Fibroblast of the conjunctiva (primary cell): ENCODE measurements around the gene FSTL4.
"Not testable (repeated sequence)": the region's sequence is repeated elsewhere in the genome, so short reads cannot be mapped to it uniquely, and the experiment has no call there.

Experiments
- DNase-seq: peaks from one replicate; pipeline ENCODE4 v3.0.0-alpha.2; 2010; ENCODE audit warnings: low read depth

Gene FSTL4

GRCh38 chr5:133552925-133553525 lies 59.3 kb downstream of the FSTL4 start:
- no peak for DNase-seq

GRCh38 chr5:133546500-133546899 lies 65.8 kb downstream of the FSTL4 start:
- no peak for DNase-seq

GRCh38 chr5:133544346-133544745 lies 68.0 kb downstream of the FSTL4 start:
- no peak for DNase-seq

GRCh38 chr5:133539818-133540217 lies 72.5 kb downstream of the FSTL4 start:
- no peak for DNase-seq

- no peak for DNase-seq
Observed at GRCh38 chr5:133538718-133539117, 73.6 kb downstream of the FSTL4 start.

- DNase-seq, result not testable (repeated sequence)
Observed at GRCh38 chr5:133535241-133535929, 77.0 kb downstream of the FSTL4 start.

- no peak for DNase-seq
Observed at GRCh38 chr5:133534566-133534965, 77.8 kb downstream of the FSTL4 start.

- DNase-seq, result no peak
Observed at GRCh38 chr5:133533541-133533940, 78.8 kb downstream of the FSTL4 start.

GRCh38 chr5:133531594-133531993 lies 80.7 kb downstream of the FSTL4 start:
- DNase-seq, result no peak

GRCh38 chr5:133531178-133531577 lies 81.2 kb downstream of the FSTL4 start:
- DNase-seq, result no peak

GRCh38 chr5:133530270-133530669 lies 82.1 kb downstream of the FSTL4 start:
- DNase-seq, result no peak

- no peak for DNase-seq
Observed at GRCh38 chr5:133528841-133529240, 83.5 kb downstream of the FSTL4 start.

GRCh38 chr5:133527311-133527710 lies 85.0 kb downstream of the FSTL4 start:
- DNase-seq, result no peak

- no peak for DNase-seq
Observed at GRCh38 chr5:133526368-133526767, 86.0 kb downstream of the FSTL4 start.

GRCh38 chr5:133525126-133525525 lies 87.2 kb downstream of the FSTL4 start:
- no peak for DNase-seq

- DNase-seq, result no peak
Observed at GRCh38 chr5:133524666-133525065, 87.7 kb downstream of the FSTL4 start.

- DNase-seq, result no peak
Observed at GRCh38 chr5:133523961-133524586, 88.3 kb downstream of the FSTL4 start.

GRCh38 chr5:133523013-133523658 lies 89.2 kb downstream of the FSTL4 start:
- no peak for DNase-seq

GRCh38 chr5:133521801-133522200 lies 90.5 kb downstream of the FSTL4 start:
- DNase-seq, result no peak

GRCh38 chr5:133520991-133521706 lies 91.2 kb downstream of the FSTL4 start:
- no peak for DNase-seq

GRCh38 chr5:133520062-133520461 lies 92.3 kb downstream of the FSTL4 start:
- DNase-seq, result no peak

GRCh38 chr5:133519191-133519590 lies 93.2 kb downstream of the FSTL4 start:
- no peak for DNase-seq
